GM21786 (cell line): ENCODE measurements around the gene LTA4H.

Experiments
- ATAC-seq: cut with Tn5 transposase; IDR thresholded peaks from one replicate; pipeline ENCODE4 v1.9.1; 2021; ENCODE audit not compliant: unreplicated experiment

The LTA4H gene

GRCh38 chr12:96057986-96058553 lies 22.7 kb upstream of the LTA4H start:
- no peak for ATAC-seq

- no peak for ATAC-seq
These were observed 21.5 kb upstream of the LTA4H start for GRCh38 chr12:96056646-96057455.

GRCh38 chr12:96054244-96054610 lies 18.8 kb upstream of the LTA4H start:
- ATAC-seq, result no peak

GRCh38 chr12:96053476-96054243 lies 18.3 kb upstream of the LTA4H start:
- ATAC-seq, result no peak

- no peak for ATAC-seq
These were observed 16.5 kb upstream of the LTA4H start for GRCh38 chr12:96051756-96052485.

GRCh38 chr12:96050139-96050538 lies 14.8 kb upstream of the LTA4H start:
- ATAC-seq, result no peak

- ATAC-seq, result no peak
These were observed 13.7 kb upstream of the LTA4H start for GRCh38 chr12:96049101-96049500.

- ATAC-seq, result no peak
These were observed 13.1 kb upstream of the LTA4H start for GRCh38 chr12:96048393-96048969.

GRCh38 chr12:96047229-96048211 lies 12.1 kb upstream of the LTA4H start:
- peak; percentile 81 for ATAC-seq

GRCh38 chr12:96046543-96047228 lies 11.3 kb upstream of the LTA4H start:
- ATAC-seq, result no peak

- ATAC-seq, result no peak
These were observed 10.2 kb upstream of the LTA4H start for GRCh38 chr12:96045566-96045965.

- ATAC-seq, result no peak
These were observed 9.5 kb upstream of the LTA4H start for GRCh38 chr12:96044943-96045290.

- ATAC-seq, result no peak
These were observed 8.9 kb upstream of the LTA4H start for GRCh38 chr12:96044017-96044942.

- ATAC-seq, result no peak
These were observed 5.8 kb upstream of the LTA4H start for GRCh38 chr12:96041181-96041580.

GRCh38 chr12:96040305-96041133 lies 5.1 kb upstream of the LTA4H start:
- ATAC-seq, result no peak

GRCh38 chr12:96039516-96039915 lies 4.1 kb upstream of the LTA4H start:
- ATAC-seq, result no peak

GRCh38 chr12:96036765-96037455 lies 1.5 kb upstream of the LTA4H start:
- no peak for ATAC-seq
